ENCODE data around the gene GPD2.
A peak's percentile ranks its signal among the peaks of the same experiment; 100 is the strongest.

GPD2 gene

GRCh38 chr2:156411835-156412234 is 24.3 kb upstream of the GPD2 start:
- no CpG with 5 or more reads among the region's 4 CpGs for WGBS (ENCODE audit: extremely low coverage, insufficient coverage, low lambda C conversion rate)
- H3K79me1 ChIP-seq (ENCODE audit: low read length): no peaks in the 10 kb centered on the region

GRCh38 chr2:156421851-156422250 is 14.3 kb upstream of the GPD2 start:
- Histone ChIP-seq H2BK5ac (ENCODE audit: low read length) (no peak overlapping the region), H4K8ac (ENCODE audit: low read depth, low read length) (no peak overlapping the region), H3K27me3 (ENCODE audit: insufficient read depth, low read length, poor library complexity) (no peaks in the 10 kb centered on the region), H2BK15ac (replicated peaks; ENCODE audit: low read depth) (no peak overlapping the region), H3K27ac (ENCODE audit: low read depth, low read length) (no peak overlapping the region), H3K23ac (ENCODE audit: low read length) (no peak overlapping the region), H3K79me1 (ENCODE audit: low read length) (no peaks in the 10 kb centered on the region), H2AK5ac (ENCODE audit: low read length) (no peak overlapping the region), H3K4ac (ENCODE audit: low read depth, low read length) (no peak overlapping the region), H3K4me2 (ENCODE audit: low read length) (no peak overlapping the region), H3K9ac (ENCODE audit: low read length) (no peak overlapping the region), H3K56ac (ENCODE audit: low read length) (no peak overlapping the region), H2BK120ac (ENCODE audit: low read depth, low read length) (no peak overlapping the region), H3K18ac (ENCODE audit: low read length) (no peak overlapping the region), H3K36me3 (ENCODE audit: control insufficient read depth, insufficient read depth, low read length) (no peaks in the 10 kb centered on the region), H3K4me3 (ENCODE audit: low read length) (no peak overlapping the region), H4K5ac (ENCODE audit: low read length) (no peak overlapping the region), H3K4me1 (ENCODE audit: control insufficient read depth, low read depth, low read length) (no peaks in the 10 kb centered on the region), H3K79me2 (ENCODE audit: control insufficient read depth, insufficient read depth, low read length) (no peaks in the 10 kb centered on the region)
- DNase-seq: no peak
- no CpG with 5 or more reads among the region's 1 CpG for WGBS (ENCODE audit: extremely low coverage, insufficient coverage, low lambda C conversion rate)

More at GRCh38 chr2:156411835-156412234, 24.3 kb upstream of the GPD2 start:
- Histone ChIP-seq H3K36me3 (ENCODE audit: control insufficient read depth, insufficient read depth, low read length) (no peaks in the 10 kb centered on the region), H3K4me1 (ENCODE audit: control insufficient read depth, low read depth, low read length) (no peaks in the 10 kb centered on the region), H3K79me2 (ENCODE audit: control insufficient read depth, insufficient read depth, low read length) (no peaks in the 10 kb centered on the region), H3K4me2 (ENCODE audit: low read length) (no peak overlapping the region), H2AK5ac (ENCODE audit: low read length) (no peak overlapping the region), H4K8ac (ENCODE audit: low read depth, low read length) (no peak overlapping the region), H3K9ac (ENCODE audit: low read length) (no peak overlapping the region), H3K4ac (ENCODE audit: low read depth, low read length) (no peak overlapping the region), H3K18ac (ENCODE audit: low read length) (no peak overlapping the region), H3K4me3 (ENCODE audit: low read length) (no peak overlapping the region), H3K27ac (ENCODE audit: low read depth, low read length) (no peak overlapping the region), H2BK15ac (replicated peaks; ENCODE audit: low read depth) (no peak overlapping the region), H3K56ac (ENCODE audit: low read length) (no peak overlapping the region), H4K5ac (ENCODE audit: low read length) (no peak overlapping the region), H3K27me3 (ENCODE audit: insufficient read depth, low read length, poor library complexity) (no peaks in the 10 kb centered on the region), H2BK5ac (ENCODE audit: low read length) (no peak overlapping the region), H2BK120ac (ENCODE audit: low read depth, low read length) (no peak overlapping the region), H3K23ac (ENCODE audit: low read length) (no peak overlapping the region)
- DNase-seq: no peak

GRCh38 chr2:156423674-156424282 is 12.4 kb upstream of the GPD2 start:
- Histone ChIP-seq H2BK120ac (ENCODE audit: low read depth, low read length) (peak overlapping the region; percentile 28), H3K56ac (ENCODE audit: low read length) (no peak overlapping the region), H3K9ac (ENCODE audit: low read length) (no peak overlapping the region), H3K27ac (ENCODE audit: low read depth, low read length) (no peak overlapping the region), H3K4me2 (ENCODE audit: low read length) (no peak overlapping the region), H3K36me3 (ENCODE audit: control insufficient read depth, insufficient read depth, low read length) (no peaks in the 10 kb centered on the region), H2BK5ac (ENCODE audit: low read length) (no peak overlapping the region), H3K27me3 (ENCODE audit: insufficient read depth, low read length, poor library complexity) (no peaks in the 10 kb centered on the region), H3K79me1 (ENCODE audit: low read length) (no peaks in the 10 kb centered on the region), H3K79me2 (ENCODE audit: control insufficient read depth, insufficient read depth, low read length) (no peaks in the 10 kb centered on the region), H3K4me1 (ENCODE audit: control insufficient read depth, low read depth, low read length) (no peaks in the 10 kb centered on the region), H2AK5ac (ENCODE audit: low read length) (no peak overlapping the region), H2BK15ac (replicated peaks; ENCODE audit: low read depth) (no peak overlapping the region), H4K8ac (ENCODE audit: low read depth, low read length) (no peak overlapping the region), H4K5ac (ENCODE audit: low read length) (no peak overlapping the region), H3K4ac (ENCODE audit: low read depth, low read length) (no peak overlapping the region), H3K23ac (ENCODE audit: low read length) (no peak overlapping the region), H3K18ac (ENCODE audit: low read length) (no peak overlapping the region), H3K4me3 (ENCODE audit: low read length) (no peak overlapping the region)
- DNase-seq: no peak
- WGBS (ENCODE audit: extremely low coverage, insufficient coverage, low lambda C conversion rate): no CpG with 5 or more reads among the region's 8 CpGs

GRCh38 chr2:156427074-156427473 is 9.1 kb upstream of the GPD2 start:
- Histone ChIP-seq H3K4me1 (ENCODE audit: control insufficient read depth, low read depth, low read length) (no peaks in the 10 kb centered on the region), H3K27ac (ENCODE audit: low read depth, low read length) (no peak overlapping the region), H3K4ac (ENCODE audit: low read depth, low read length) (no peak overlapping the region), H2AK5ac (ENCODE audit: low read length) (no peak overlapping the region), H4K8ac (ENCODE audit: low read depth, low read length) (no peak overlapping the region), H2BK15ac (replicated peaks; ENCODE audit: low read depth) (no peak overlapping the region), H2BK5ac (ENCODE audit: low read length) (no peak overlapping the region), H3K4me3 (ENCODE audit: low read length) (no peak overlapping the region), H3K9ac (ENCODE audit: low read length) (no peak overlapping the region), H3K79me2 (ENCODE audit: control insufficient read depth, insufficient read depth, low read length) (no peaks in the 10 kb centered on the region), H3K79me1 (ENCODE audit: low read length) (no peaks in the 10 kb centered on the region), H2BK120ac (ENCODE audit: low read depth, low read length) (no peak overlapping the region), H3K56ac (ENCODE audit: low read length) (no peak overlapping the region), H3K27me3 (ENCODE audit: insufficient read depth, low read length, poor library complexity) (no peaks in the 10 kb centered on the region), H3K23ac (ENCODE audit: low read length) (no peak overlapping the region), H3K36me3 (ENCODE audit: control insufficient read depth, insufficient read depth, low read length) (no peaks in the 10 kb centered on the region), H4K5ac (ENCODE audit: low read length) (no peak overlapping the region), H3K4me2 (ENCODE audit: low read length) (no peak overlapping the region), H3K18ac (ENCODE audit: low read length) (no peak overlapping the region)
- no CpG with 5 or more reads among the region's 1 CpG for WGBS (ENCODE audit: extremely low coverage, insufficient coverage, low lambda C conversion rate)
- no peak for DNase-seq

DNA sequence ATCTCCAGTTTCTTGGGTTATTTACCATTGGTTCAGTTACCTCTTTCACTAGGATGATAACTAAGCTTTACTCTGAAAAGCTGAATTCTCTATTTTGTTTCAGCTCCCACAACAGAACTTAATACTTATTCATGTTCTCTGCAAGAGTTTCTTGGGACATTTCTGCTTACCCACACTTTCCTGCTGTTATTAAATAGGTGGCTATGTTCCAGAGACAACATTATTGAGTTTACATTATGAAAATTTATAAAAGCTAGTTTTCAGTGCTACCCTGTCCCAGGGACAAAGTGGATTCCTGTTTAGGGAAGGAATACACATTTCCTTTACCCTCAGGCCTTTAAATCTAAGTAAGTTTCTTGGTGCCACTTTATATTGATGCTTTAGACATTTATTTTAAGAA is 7.0 kb upstream of the GPD2 start:
- Histone ChIP-seq H2BK15ac (replicated peaks; ENCODE audit: low read depth) (peak overlapping the region; percentile 57), H3K4me1 (ENCODE audit: control insufficient read depth, low read depth, low read length) (no peaks in the 10 kb centered on the region), H3K36me3 (ENCODE audit: control insufficient read depth, insufficient read depth, low read length) (no peaks in the 10 kb centered on the region), H3K4me2 (ENCODE audit: low read length) (no peak overlapping the region), H2BK120ac (ENCODE audit: low read depth, low read length) (no peak overlapping the region), H3K4me3 (ENCODE audit: low read length) (no peak overlapping the region), H4K8ac (ENCODE audit: low read depth, low read length) (no peak overlapping the region), H2AK5ac (ENCODE audit: low read length) (no peak overlapping the region), H3K27me3 (ENCODE audit: insufficient read depth, low read length, poor library complexity) (no peaks in the 10 kb centered on the region), H3K9ac (ENCODE audit: low read length) (no peak overlapping the region), H3K18ac (ENCODE audit: low read length) (no peak overlapping the region), H3K27ac (ENCODE audit: low read depth, low read length) (no peak overlapping the region), H3K23ac (ENCODE audit: low read length) (no peak overlapping the region), H3K56ac (ENCODE audit: low read length) (no peak overlapping the region), H2BK5ac (ENCODE audit: low read length) (no peak overlapping the region), H3K79me2 (ENCODE audit: control insufficient read depth, insufficient read depth, low read length) (no peaks in the 10 kb centered on the region), H4K5ac (ENCODE audit: low read length) (no peak overlapping the region), H3K4ac (ENCODE audit: low read depth, low read length) (no peak overlapping the region), H3K79me1 (ENCODE audit: low read length) (no peaks in the 10 kb centered on the region)
- no peak for DNase-seq

- Histone ChIP-seq H3K23ac (ENCODE audit: low read length) (no peak overlapping the region), H3K27ac (ENCODE audit: low read depth, low read length) (no peak overlapping the region), H3K4me2 (ENCODE audit: low read length) (no peak overlapping the region), H4K5ac (ENCODE audit: low read length) (no peak overlapping the region), H3K36me3 (ENCODE audit: control insufficient read depth, insufficient read depth, low read length) (no peaks in the 10 kb centered on the region), H3K9ac (ENCODE audit: low read length) (no peak overlapping the region), H3K79me1 (ENCODE audit: low read length) (no peaks in the 10 kb centered on the region), H2BK5ac (ENCODE audit: low read length) (no peak overlapping the region), H3K27me3 (ENCODE audit: insufficient read depth, low read length, poor library complexity) (no peaks in the 10 kb centered on the region), H3K4me3 (ENCODE audit: low read length) (no peak overlapping the region), H2BK15ac (replicated peaks; ENCODE audit: low read depth) (no peak overlapping the region), H4K8ac (ENCODE audit: low read depth, low read length) (no peak overlapping the region), H3K79me2 (ENCODE audit: control insufficient read depth, insufficient read depth, low read length) (no peaks in the 10 kb centered on the region), H3K4ac (ENCODE audit: low read depth, low read length) (no peak overlapping the region), H3K18ac (ENCODE audit: low read length) (peak overlapping the region; percentile 60), H2AK5ac (ENCODE audit: low read length) (no peak overlapping the region), H3K56ac (ENCODE audit: low read length) (peak overlapping the region; percentile 10), H3K4me1 (ENCODE audit: control insufficient read depth, low read depth, low read length) (peaks cover 2% of the 10 kb centered on the region), H2BK120ac (ENCODE audit: low read depth, low read length) (peak overlapping the region; percentile 73)
- WGBS (ENCODE audit: extremely low coverage, insufficient coverage, low lambda C conversion rate): no CpG with 5 or more reads among the region's 2 CpGs
- DNase-seq: no peak
Measured at GRCh38 chr2:156430236-156430979, 5.8 kb upstream of the GPD2 start.
